Neural progenitor cell (in vitro differentiated cells): ENCODE measurements around the gene CHST15. TPM values are rescaled to one million over a fixed set of nuclear protein-coding genes. Genes with fewer than 3 reads are reported as not detected.

Experiments
- DNase-seq: peaks from one replicate; pipeline ENCODE4 v3.0.0-alpha.2; 2016; ENCODE audit warnings: low spot score
- H2AFZ ChIP-seq: fragments of 200-600 bp; sonication (generic); replicated peaks from 2 replicates; pipeline ENCODE4 v1.6.1; 2016; ENCODE audit warnings: antibody characterized with exemption
- H3F3A ChIP-seq: fragments of 200-600 bp; sonication (generic); 2 replicates; pipeline ENCODE4 v1.6.1; 2016; ENCODE audit warnings: antibody characterized with exemption, low read depth
- H3K27ac ChIP-seq: fragments of 200-600 bp; sonication (generic); 2 replicates; pipeline ENCODE4 v1.5.1; 2016; ENCODE audit warnings: mild to moderate bottlenecking
- H3K27me3 ChIP-seq: fragments of 200-600 bp; sonication (generic); 2 replicates; pipeline ENCODE4 v1.6.1; 2016; ENCODE audit warnings: mild to moderate bottlenecking, moderate library complexity
- H3K36me3 ChIP-seq: fragments of 200-600 bp; sonication (generic); 2 replicates; pipeline ENCODE4 v1.5.1; 2016
- H3K4me1 ChIP-seq: fragments of 200-600 bp; sonication (generic); 2 replicates; pipeline ENCODE4 v1.6.1; 2016; ENCODE audit warnings: mixed run types
- H3K4me2 ChIP-seq: fragments of 200-600 bp; sonication (generic); 2 replicates; pipeline ENCODE4 v1.6.1; 2016
- H3K4me3 ChIP-seq: fragments of 200-600 bp; sonication (generic); 2 replicates; pipeline ENCODE4 v1.5.1; 2016
- H3K79me2 ChIP-seq: fragments of 200-600 bp; sonication (generic); 2 replicates; pipeline ENCODE4 v1.6.1; 2016; ENCODE audit warnings: low read depth
- H3K9ac ChIP-seq: fragments of 200-600 bp; sonication (generic); 2 replicates; pipeline ENCODE4 v1.6.1; 2016
- H3K9me3 ChIP-seq: fragments of 200-600 bp; sonication (generic); 2 replicates; pipeline ENCODE4 v1.5.1; 2016; ENCODE audit warnings: low read depth
- H4K20me1 ChIP-seq: fragments of 200-600 bp; sonication (generic); 2 replicates; pipeline ENCODE4 v1.6.1; 2016; ENCODE audit warnings: low read depth
- H3K27ac Mint-ChIP-seq: 3 replicates; pipeline ENCODE4 v1.8.0; 2021; ENCODE audit warnings: mixed read lengths
- H3K27me3 Mint-ChIP-seq: 2 replicates; pipeline ENCODE4 v1.8.0; 2022; ENCODE audit warnings: low read depth, mild to moderate bottlenecking, inconsistent platforms, moderate library complexity, mixed read lengths; ENCODE audit not compliant: insufficient read depth
- H3K36me3 Mint-ChIP-seq: 3 replicates; pipeline ENCODE4 v1.8.0; 2021; ENCODE audit warnings: mixed read lengths
- H3K4me1 Mint-ChIP-seq: 3 replicates; pipeline ENCODE4 v1.8.0; 2021; ENCODE audit warnings: mixed read lengths
- H3K4me3 Mint-ChIP-seq: 3 replicates; pipeline ENCODE4 v1.8.0; 2021; ENCODE audit warnings: mild to moderate bottlenecking, moderate library complexity, mixed read lengths
- H3K9me3 Mint-ChIP-seq: 3 replicates; pipeline ENCODE4 v1.8.0; 2020; ENCODE audit warnings: mixed read lengths
- CTCF ChIP-seq: fragments of 200-600 bp; sonication (generic); IDR thresholded peaks from 2 replicates; pipeline ENCODE4 v1.5.1; 2017; ENCODE audit warnings: antibody characterized with exemption, mild to moderate bottlenecking
- EZH2 ChIP-seq: fragments of 200-600 bp; sonication (generic); IDR thresholded peaks from 2 replicates; pipeline ENCODE4 v1.6.1; 2017; ENCODE audit warnings: antibody characterized with exemption, mild to moderate bottlenecking, moderate library complexity
- EZH2phosphoT487 ChIP-seq: fragments of 200-600 bp; sonication (generic); IDR thresholded peaks from 2 replicates; pipeline ENCODE4 v1.6.1; 2017; ENCODE audit warnings: antibody characterized with exemption
- total RNA-seq: library from RNA; depleted of rRNA; stranded (reverse); fragments of >200 nt; gene quantifications from 2 replicates; pipeline ENCODE4 v1.2.3, GENCODE V29; 2015; ENCODE audit warnings: low replicate concordance

CHST15 gene
- total RNA-seq, 1 donor from 2014 or later: 0.54 TPM

GRCh38 chr10:123970927-123971286 lies 122.5 kb downstream of the CHST15 start:
- peaks cover 4% of the 10 kb centered on the region for H3K36me3 Mint-ChIP-seq
- H3K27ac ChIP-seq: no peak overlapping the region
- H2AFZ ChIP-seq: no peak overlapping the region
- H3K27me3 ChIP-seq: peaks cover 84% of the 10 kb centered on the region
- H3K4me3 ChIP-seq: no peak overlapping the region
- no peaks in the 10 kb centered on the region for H3K9me3 ChIP-seq
- no peak overlapping the region for H3K4me2 ChIP-seq
- H3K4me3 Mint-ChIP-seq: peak overlapping the region; percentile 44
- peaks cover 5% of the 10 kb centered on the region for H3K4me1 ChIP-seq
- peaks cover 11% of the 10 kb centered on the region for H3K9me3 Mint-ChIP-seq
- H3K4me1 Mint-ChIP-seq: peaks cover 12% of the 10 kb centered on the region
- no peak overlapping the region for H3K9ac ChIP-seq
- peaks cover 42% of the 10 kb centered on the region for H3K27me3 Mint-ChIP-seq
- no peak for DNase-seq
- TF ChIP-seq CTCF: no peak
- TF ChIP-seq EZH2: no peak
- TF ChIP-seq EZH2phosphoT487: no peak
- no peak overlapping the region for H3K27ac Mint-ChIP-seq
- H3F3A ChIP-seq: peaks cover 16% of the 10 kb centered on the region
- H3K36me3 ChIP-seq: no peaks in the 10 kb centered on the region
- no peaks in the 10 kb centered on the region for H3K79me2 ChIP-seq
- H4K20me1 ChIP-seq: no peaks in the 10 kb centered on the region

- no peak overlapping the region for H3K4me2 ChIP-seq
- TF ChIP-seq CTCF: no peak
These were observed 123.0 kb downstream of the CHST15 start for GRCh38 chr10:123970207-123970926.

DNA sequence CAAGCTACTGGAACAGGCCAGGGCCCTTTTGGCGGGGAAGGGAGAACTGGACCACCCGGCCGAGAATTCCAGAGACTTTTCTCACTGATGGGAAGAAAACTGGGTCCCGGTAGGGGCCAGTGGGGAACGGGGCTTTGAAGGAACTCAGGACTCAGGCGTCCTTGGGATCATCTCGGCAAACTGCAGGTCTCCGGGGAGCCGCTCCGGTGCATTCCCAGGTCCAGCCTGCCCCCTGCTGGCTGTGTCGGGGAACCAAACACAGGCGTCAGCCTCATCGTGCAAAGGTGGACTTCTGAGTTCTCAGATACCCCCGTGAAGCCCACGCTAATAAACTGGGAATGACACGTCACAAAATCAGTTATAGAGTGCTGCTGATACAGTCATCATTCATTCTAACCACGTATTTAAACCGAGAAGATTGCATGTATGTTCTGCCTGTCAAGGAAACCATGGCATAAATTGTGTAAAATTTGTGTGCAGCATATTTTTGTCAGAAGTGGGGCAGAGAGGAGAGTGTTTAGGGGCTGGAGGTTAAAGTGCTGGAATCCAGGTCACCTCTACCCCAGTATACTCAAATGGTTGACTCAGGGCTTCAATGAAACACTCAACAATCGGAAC lies 125.7 kb downstream of the CHST15 start:
- no peak overlapping the region for H3K9ac ChIP-seq
- H3K4me3 Mint-ChIP-seq: no peak overlapping the region
- H3K4me1 ChIP-seq: no peaks in the 10 kb centered on the region
- peaks cover 5% of the 10 kb centered on the region for H3F3A ChIP-seq
- H3K27me3 Mint-ChIP-seq: peaks cover 25% of the 10 kb centered on the region
- no peak overlapping the region for H3K27ac ChIP-seq
- H3K36me3 ChIP-seq: no peaks in the 10 kb centered on the region
- peak; percentile 87 for DNase-seq
- H3K36me3 Mint-ChIP-seq: peaks cover 4% of the 10 kb centered on the region
- no peaks in the 10 kb centered on the region for H3K79me2 ChIP-seq
- TF ChIP-seq EZH2: peak; percentile 23
- peak; percentile 95 for TF ChIP-seq CTCF
- TF ChIP-seq EZH2phosphoT487: peak; percentile 33
- H3K4me2 ChIP-seq: no peak overlapping the region
- H4K20me1 ChIP-seq: no peaks in the 10 kb centered on the region
- H3K27me3 ChIP-seq: peaks cover 56% of the 10 kb centered on the region
- H3K9me3 ChIP-seq: no peaks in the 10 kb centered on the region
- peaks cover 15% of the 10 kb centered on the region for H3K4me1 Mint-ChIP-seq
- no peak overlapping the region for H3K4me3 ChIP-seq
- H2AFZ ChIP-seq: no peak overlapping the region
- H3K27ac Mint-ChIP-seq: no peak overlapping the region
- H3K9me3 Mint-ChIP-seq: peaks cover under 1% of the 10 kb centered on the region

More at GRCh38 chr10:123970207-123970926, 123.0 kb downstream of the CHST15 start:
- Mint-ChIP-seq H3K9me3 (peaks cover 11% of the 10 kb centered on the region), H3K27me3 (peaks cover 42% of the 10 kb centered on the region), H3K4me1 (peaks cover 12% of the 10 kb centered on the region), H3K36me3 (peaks cover 4% of the 10 kb centered on the region), H3K4me3 (no peak overlapping the region), H3K27ac (no peak overlapping the region)
- no peak overlapping the region for H3K27ac ChIP-seq
- peaks cover 16% of the 10 kb centered on the region for H3F3A ChIP-seq
- H4K20me1 ChIP-seq: no peaks in the 10 kb centered on the region
- H3K79me2 ChIP-seq: no peaks in the 10 kb centered on the region
- no peaks in the 10 kb centered on the region for H3K36me3 ChIP-seq
- peak; percentile 36 for DNase-seq
- no peak overlapping the region for H3K4me3 ChIP-seq
- H3K27me3 ChIP-seq: peaks cover 82% of the 10 kb centered on the region
- H2AFZ ChIP-seq: no peak overlapping the region
- peaks cover 5% of the 10 kb centered on the region for H3K4me1 ChIP-seq
- no peak overlapping the region for H3K9ac ChIP-seq
- no peaks in the 10 kb centered on the region for H3K9me3 ChIP-seq
